Memory B cell (primary cell): ENCODE results near the gene LCTL.

Source experiments
- ATAC-seq: fragments of 150-1000 bp; cut with Tn5 transposase; 2 replicates; pipeline ENCODE4 v1.10.0; 2021; ENCODE audit warnings: low read depth, mild to moderate bottlenecking, moderate library complexity
- DNase-seq, 2 donors: peaks; one replicate each; pipeline ENCODE4 v3.0.0; 2022; ENCODE audit warnings: low spot score in 2 of 2
- H3K27ac Mint-ChIP-seq: one replicate; pipeline ENCODE4 v1.8.0; 2022; ENCODE audit warnings: mild to moderate bottlenecking, moderate library complexity, mixed read lengths
- H3K27me3 Mint-ChIP-seq: one replicate; pipeline ENCODE4 v1.8.0; 2022; ENCODE audit warnings: mixed read lengths
- H3K36me3 Mint-ChIP-seq: one replicate; pipeline ENCODE4 v1.8.0; 2022; ENCODE audit warnings: mild to moderate bottlenecking, mixed read lengths
- H3K4me1 Mint-ChIP-seq: one replicate; pipeline ENCODE4 v1.8.0; 2022; ENCODE audit warnings: mixed read lengths
- H3K4me3 Mint-ChIP-seq: one replicate; pipeline ENCODE4 v1.8.0; 2022; ENCODE audit warnings: mild to moderate bottlenecking, moderate library complexity, mixed read lengths
- H3K9me3 Mint-ChIP-seq: one replicate; pipeline ENCODE4 v1.8.0; 2022; ENCODE audit warnings: mixed read lengths

LCTL gene

DNA sequence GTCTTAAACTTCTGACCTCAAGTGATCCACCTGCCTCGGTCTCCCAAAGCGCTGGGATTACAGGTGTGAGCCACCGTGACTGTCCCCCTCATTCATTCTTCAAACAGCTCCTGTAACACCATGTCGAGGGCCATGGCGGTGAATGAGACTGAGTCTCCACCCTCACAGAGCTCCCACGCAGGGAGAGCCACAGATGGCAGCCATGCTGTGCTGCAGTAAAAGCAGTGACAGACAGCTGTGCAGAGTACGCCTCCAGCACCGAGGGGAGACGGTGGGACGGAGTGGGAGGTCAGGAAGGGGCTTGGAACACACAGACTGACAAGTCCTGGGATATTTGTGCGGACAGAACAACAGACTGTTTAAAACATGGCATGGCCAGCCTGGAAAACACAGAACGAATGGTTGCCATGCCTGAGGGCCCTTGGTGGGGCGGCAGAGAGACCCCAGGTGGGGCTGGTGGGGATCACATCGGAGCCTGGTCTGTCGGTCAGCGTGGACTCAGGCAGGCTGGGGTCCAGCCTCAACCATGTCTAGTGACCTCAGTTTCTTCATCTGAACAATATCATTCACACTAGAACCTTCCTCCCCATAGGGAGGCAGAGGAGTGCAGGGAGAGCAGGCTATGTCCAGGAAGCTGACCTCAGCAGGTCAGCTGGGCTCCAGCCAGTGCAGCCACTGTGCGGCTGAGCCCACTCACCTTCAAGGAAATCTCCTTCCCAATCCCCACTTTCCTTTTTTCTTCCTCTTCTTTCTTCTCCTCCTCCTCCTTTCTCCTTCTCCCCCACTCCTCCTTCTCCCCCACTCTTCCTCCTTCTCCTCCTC lies 20.6 kb upstream of the LCTL start:
- H3K27me3 Mint-ChIP-seq = peaks cover 13% of the 10 kb centered on the region
- no peak for ATAC-seq
- no peak overlapping the region for H3K27ac Mint-ChIP-seq

DNA sequence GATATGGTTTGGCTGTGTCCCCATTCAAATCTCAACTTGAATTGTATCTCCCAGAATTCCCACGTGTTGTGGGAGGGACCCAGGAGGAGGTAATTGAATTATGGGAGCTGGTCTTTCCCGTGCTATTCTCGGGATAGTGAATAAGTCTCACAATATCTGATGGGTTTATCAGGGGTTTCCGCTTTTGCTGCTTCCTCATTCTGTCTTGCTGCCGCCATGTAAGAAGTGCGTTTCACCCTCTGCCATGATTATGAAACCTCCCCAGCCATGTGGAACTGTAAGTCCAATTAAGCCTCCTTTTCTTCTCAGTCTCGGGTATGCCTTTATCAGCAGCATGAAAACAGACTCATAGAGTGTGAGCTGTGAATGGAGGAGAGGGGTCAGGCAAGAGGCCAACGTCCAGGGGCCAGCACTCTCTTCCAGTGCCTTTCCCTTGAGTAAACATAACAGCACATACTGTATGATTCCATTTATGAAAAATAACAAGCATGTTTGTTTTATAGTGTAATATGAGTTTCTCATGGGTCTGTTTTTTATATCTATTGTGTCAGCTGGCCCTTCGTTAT lies 16.3 kb upstream of the LCTL start:
- ATAC-seq = no peak
- peaks cover 6% of the 10 kb centered on the region for H3K27me3 Mint-ChIP-seq
- no peak for DNase-seq
- H3K4me3 Mint-ChIP-seq = no peak overlapping the region
- H3K36me3 Mint-ChIP-seq = no peaks in the 10 kb centered on the region
- no peaks in the 10 kb centered on the region for H3K9me3 Mint-ChIP-seq
- H3K27ac Mint-ChIP-seq = no peak overlapping the region
- no peaks in the 10 kb centered on the region for H3K4me1 Mint-ChIP-seq

More for the DNA sequence above, 20.6 kb upstream of the LCTL start:
- H3K4me3 Mint-ChIP-seq = no peak overlapping the region
- H3K9me3 Mint-ChIP-seq = no peaks in the 10 kb centered on the region
- H3K36me3 Mint-ChIP-seq = no peaks in the 10 kb centered on the region
- H3K4me1 Mint-ChIP-seq = no peaks in the 10 kb centered on the region
- DNase-seq = no peak

DNA sequence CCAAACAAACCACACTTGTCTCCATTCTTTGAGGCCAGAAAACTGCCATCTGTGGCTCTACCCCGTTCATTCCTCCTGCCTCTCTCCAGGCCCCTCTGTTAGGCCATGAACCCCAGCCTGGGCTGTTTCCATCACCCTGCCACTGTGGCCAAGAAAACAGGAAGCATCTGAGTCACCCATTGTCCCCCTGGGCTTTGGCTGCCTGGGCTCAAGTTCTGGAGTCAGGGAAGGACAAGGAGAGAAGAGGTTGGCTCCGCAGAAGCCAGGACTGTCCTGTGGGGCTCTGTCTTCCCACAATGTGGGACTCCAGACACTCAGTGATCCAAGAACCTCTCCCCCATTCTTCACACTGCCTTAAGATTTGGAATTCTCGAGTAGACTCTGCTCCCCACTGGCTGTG lies 14.8 kb upstream of the LCTL start:
- Mint-ChIP-seq H3K9me3 (no peaks in the 10 kb centered on the region), H3K36me3 (no peaks in the 10 kb centered on the region), H3K27ac (no peak overlapping the region), H3K4me1 (no peaks in the 10 kb centered on the region), H3K27me3 (peaks cover 3% of the 10 kb centered on the region), H3K4me3 (no peak overlapping the region)
- DNase-seq = no peak
- no peak for ATAC-seq

DNA sequence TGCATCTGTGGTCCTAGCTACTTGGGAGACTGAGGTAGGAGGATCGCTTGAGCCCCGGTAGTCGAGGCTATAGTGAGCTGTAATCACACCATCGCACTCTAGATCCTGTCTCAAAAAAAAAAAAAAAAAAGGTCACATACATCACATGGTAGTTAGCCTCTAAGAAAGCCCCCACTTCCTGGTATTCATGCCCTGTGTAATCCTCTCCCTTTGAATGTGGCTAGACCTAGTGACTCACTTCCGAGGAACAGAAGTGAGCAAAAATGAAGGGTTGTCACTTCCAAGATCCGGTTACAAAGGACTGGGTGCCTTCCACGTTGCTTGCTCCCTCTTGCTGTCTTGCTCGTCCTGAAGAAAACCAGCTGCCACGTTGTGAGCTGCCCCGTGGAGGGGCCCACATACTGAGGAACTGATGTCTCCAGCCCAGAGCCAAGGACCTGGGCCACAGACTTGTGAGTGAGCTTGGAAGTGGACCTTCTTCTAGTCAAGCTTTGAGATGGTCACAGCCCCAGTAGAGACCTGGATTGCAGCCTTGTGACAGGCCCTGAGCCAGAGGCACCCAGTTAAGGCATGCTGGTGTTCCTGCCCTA lies 12.6 kb upstream of the LCTL start:
- no peaks in the 10 kb centered on the region for H3K36me3 Mint-ChIP-seq
- no peak overlapping the region for H3K27ac Mint-ChIP-seq
- H3K9me3 Mint-ChIP-seq = no peaks in the 10 kb centered on the region
- no peak for DNase-seq
- no peak for ATAC-seq
- H3K4me1 Mint-ChIP-seq = peaks cover 5% of the 10 kb centered on the region
- H3K4me3 Mint-ChIP-seq = no peak overlapping the region
- H3K27me3 Mint-ChIP-seq = peaks cover 2% of the 10 kb centered on the region

DNA sequence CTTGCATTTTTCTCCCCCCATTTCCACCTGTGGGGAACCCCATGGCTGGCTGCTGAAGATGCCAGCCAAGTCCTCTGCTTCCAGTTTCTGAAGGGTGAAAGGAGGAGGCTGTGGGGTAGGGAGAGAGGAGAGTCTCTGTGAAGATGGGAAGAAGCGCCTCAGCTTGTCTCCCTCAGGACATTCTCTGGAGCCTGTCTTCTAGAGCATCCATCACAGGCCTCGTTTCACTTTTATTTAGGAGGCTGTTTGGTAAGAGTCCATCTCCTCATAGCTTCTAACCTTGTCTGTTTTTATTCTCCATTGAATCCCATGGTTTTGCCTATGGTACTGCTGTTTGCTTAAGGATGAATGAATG lies 8.8 kb upstream of the LCTL start:
- no peak overlapping the region for H3K4me3 Mint-ChIP-seq
- ATAC-seq (no peak), DNase-seq (no peak)
- no peaks in the 10 kb centered on the region for H3K36me3 Mint-ChIP-seq
- H3K9me3 Mint-ChIP-seq = no peaks in the 10 kb centered on the region
- no peak overlapping the region for H3K27ac Mint-ChIP-seq
- H3K27me3 Mint-ChIP-seq = no peaks in the 10 kb centered on the region
- H3K4me1 Mint-ChIP-seq = peaks cover 5% of the 10 kb centered on the region

DNA sequence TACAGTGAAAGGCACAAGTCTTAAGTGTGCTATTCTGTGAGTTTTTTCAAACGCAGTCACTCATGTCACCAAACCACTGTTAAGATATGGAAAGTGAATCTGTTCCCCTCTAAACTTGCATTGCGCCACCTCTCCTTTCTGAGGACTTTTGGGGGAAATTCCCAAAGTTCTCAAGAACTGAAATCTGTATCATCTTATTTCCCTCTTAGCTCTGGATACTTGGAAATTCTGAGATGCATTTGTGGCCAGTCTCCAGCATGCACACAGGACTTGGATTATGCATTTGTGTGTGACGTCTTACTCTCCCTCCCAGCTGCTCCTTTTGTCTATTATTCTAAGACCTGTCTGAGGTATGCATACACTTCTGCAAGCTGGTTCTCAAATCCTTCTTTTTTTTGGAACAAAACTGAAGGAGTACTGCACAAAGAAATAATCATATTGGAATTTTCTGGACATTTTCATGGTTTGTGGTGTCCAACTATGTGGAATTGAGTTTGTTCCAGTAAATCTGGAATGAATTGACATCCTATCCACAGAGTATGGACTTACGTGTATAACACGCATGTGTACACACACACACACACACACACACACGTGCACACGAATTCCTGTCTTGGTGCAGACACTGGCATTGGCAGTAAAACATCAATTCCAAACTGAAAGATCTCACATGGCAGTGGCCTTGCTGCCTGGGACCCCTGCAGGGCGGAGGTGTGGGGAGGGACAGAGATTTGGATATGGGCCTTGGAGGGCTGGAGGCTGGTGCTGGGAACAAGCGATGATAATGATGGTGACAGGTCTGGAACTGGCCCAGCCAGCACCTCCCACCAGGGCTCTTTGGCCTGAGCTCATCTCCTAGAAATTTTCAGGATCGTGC lies 8.2 kb upstream of the LCTL start:
- peak; percentile 35 for ATAC-seq
- Mint-ChIP-seq H3K4me1 (peaks cover 5% of the 10 kb centered on the region), H3K36me3 (no peaks in the 10 kb centered on the region), H3K27me3 (no peaks in the 10 kb centered on the region), H3K4me3 (no peak overlapping the region), H3K27ac (no peak overlapping the region), H3K9me3 (no peaks in the 10 kb centered on the region)
- DNase-seq = no peak

DNA sequence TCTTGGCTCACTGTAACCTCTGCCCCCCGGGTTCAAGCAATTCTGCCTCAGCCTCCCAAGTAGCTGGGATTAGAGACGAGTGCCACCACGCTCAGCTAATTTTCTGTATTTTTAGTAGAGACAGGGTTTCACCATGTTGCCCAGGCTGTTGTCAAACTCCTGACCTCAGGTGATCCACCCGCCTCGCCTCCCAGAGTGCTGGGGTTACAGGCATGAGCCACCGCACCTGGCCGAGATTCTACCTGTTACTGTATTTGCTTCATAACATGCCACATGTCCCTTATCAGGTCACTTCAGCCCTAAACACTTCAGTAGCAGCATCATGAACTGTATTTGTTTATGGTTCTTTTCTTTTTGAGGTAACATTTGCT lies 7.5 kb upstream of the LCTL start:
- no peak overlapping the region for H3K4me3 Mint-ChIP-seq
- H3K27ac Mint-ChIP-seq = no peak overlapping the region
- DNase-seq = no peak
- no peaks in the 10 kb centered on the region for H3K36me3 Mint-ChIP-seq
- ATAC-seq = no peak
- H3K4me1 Mint-ChIP-seq = peaks cover 5% of the 10 kb centered on the region
- no peaks in the 10 kb centered on the region for H3K27me3 Mint-ChIP-seq
- H3K9me3 Mint-ChIP-seq = no peaks in the 10 kb centered on the region

DNA sequence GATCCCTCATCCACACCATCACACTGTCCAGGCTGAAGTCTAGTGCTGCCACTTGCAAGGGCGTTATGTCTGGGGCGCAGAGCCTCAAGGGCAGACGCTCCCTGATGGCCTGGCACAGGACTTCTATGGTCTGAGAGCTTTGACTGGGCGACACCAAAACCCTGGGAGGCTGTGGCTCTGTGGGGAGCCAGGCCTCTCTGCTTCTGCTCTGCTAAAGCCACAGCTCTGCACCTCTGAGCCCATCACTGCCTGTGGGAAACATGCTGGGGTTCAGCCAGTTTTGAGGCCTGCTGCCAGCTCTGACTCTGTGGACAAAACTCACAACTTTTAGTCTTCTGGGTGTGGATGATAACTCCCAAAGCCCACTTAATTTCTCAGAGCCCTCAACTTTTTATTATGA lies 6.3 kb upstream of the LCTL start:
- ATAC-seq = no peak
- Mint-ChIP-seq H3K4me1 (peaks cover 6% of the 10 kb centered on the region), H3K9me3 (no peaks in the 10 kb centered on the region), H3K27me3 (no peaks in the 10 kb centered on the region), H3K36me3 (no peaks in the 10 kb centered on the region), H3K27ac (no peak overlapping the region), H3K4me3 (no peak overlapping the region)
- no peak for DNase-seq

DNA sequence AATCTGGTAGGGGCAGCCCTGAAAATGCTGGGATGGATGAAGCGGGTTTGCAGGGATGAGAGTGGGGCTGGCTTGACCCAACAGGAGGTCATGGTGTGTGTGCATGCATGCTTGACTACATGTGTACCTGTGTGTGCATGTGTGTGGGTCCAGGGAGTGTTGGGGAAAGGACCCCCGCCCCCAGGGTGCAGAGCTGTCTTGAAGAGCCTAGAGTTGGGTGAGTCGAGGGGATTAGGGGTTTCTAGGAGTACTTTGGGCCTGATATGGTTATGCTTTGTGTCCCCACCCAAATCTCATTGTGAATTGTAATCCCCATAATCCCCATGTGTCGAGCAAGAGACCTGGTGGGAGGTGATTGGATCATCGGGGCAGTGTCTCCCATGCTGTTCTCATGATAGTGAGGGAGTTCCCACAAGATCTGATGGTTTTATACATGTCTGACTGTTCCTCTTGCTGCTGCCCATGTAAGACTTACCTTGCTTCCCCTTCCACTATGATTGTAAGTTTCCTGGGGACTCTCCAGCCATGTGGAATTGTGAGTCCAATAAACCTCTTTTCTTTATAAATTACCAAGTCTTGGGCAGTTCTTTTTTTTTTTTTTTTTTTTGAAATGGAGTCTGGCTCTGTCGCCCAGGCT lies 5.2 kb upstream of the LCTL start:
- H3K27me3 Mint-ChIP-seq = no peaks in the 10 kb centered on the region
- H3K36me3 Mint-ChIP-seq = no peaks in the 10 kb centered on the region
- ATAC-seq = no peak
- H3K27ac Mint-ChIP-seq = no peak overlapping the region
- no peak for DNase-seq
- H3K9me3 Mint-ChIP-seq = no peaks in the 10 kb centered on the region
- H3K4me3 Mint-ChIP-seq = no peak overlapping the region
- peaks cover 11% of the 10 kb centered on the region for H3K4me1 Mint-ChIP-seq

DNA sequence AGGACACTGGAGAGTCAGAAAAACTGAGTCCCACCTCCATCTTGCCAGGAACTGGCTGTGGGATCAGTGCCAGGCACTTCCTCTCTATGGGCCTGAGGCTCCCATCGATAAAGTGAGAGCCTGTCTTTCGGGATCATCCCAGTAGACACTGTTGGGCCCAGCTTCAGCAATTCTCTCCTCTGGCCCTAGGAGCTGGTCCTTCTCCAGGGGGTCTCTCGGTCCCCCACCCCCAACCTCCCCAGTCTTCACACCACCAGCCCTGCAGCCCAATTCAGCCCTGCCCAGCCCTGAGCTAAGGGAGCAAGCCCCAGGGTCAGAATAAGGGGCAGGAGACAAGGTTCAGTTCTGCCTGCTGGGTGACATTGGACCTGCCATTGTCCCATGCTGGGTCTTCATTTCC lies 4.5 kb upstream of the LCTL start:
- no peak overlapping the region for H3K4me3 Mint-ChIP-seq
- H3K36me3 Mint-ChIP-seq = no peaks in the 10 kb centered on the region
- H3K27ac Mint-ChIP-seq = no peak overlapping the region
- no peak for DNase-seq
- no peaks in the 10 kb centered on the region for H3K27me3 Mint-ChIP-seq
- no peak for ATAC-seq
- no peaks in the 10 kb centered on the region for H3K9me3 Mint-ChIP-seq
- H3K4me1 Mint-ChIP-seq = peaks cover 11% of the 10 kb centered on the region

DNA sequence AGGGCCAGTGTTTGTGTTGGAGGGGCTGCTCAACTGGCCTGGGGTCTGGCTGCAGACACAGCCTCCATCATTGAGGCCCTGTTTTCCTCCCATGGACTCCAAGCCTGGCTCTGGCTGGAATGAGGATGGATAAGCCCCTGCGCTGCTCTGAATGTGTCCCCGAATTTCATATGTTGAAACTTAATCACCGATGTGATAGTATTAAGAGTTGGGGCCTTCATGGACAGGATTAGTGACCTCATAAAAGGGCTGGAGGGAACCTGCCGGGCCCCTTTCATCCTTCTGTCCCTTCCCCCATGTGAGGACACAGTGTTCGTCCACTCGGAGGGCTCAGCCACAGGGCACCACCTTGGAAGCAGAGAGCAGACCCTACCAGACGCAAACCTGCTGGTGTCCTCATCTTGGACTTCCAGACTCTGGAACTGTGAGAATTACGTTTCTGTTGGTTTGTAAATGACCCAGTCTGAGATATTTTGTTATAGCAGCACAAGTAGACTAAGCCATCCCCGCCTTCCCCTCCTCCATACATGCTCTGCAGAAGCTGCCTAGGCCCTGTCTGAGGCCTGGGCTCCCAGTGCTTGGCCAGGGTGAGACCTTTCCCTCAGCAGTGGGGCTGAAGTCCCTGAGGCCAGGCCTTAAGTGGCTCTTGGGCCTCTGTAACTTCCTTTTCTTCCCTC lies 3.8 kb upstream of the LCTL start:
- H3K36me3 Mint-ChIP-seq = no peaks in the 10 kb centered on the region
- no peaks in the 10 kb centered on the region for H3K9me3 Mint-ChIP-seq
- no peak for DNase-seq
- H3K4me1 Mint-ChIP-seq = peaks cover 11% of the 10 kb centered on the region
- no peaks in the 10 kb centered on the region for H3K27me3 Mint-ChIP-seq
- no peak for ATAC-seq
- no peak overlapping the region for H3K27ac Mint-ChIP-seq
- no peak overlapping the region for H3K4me3 Mint-ChIP-seq

DNA sequence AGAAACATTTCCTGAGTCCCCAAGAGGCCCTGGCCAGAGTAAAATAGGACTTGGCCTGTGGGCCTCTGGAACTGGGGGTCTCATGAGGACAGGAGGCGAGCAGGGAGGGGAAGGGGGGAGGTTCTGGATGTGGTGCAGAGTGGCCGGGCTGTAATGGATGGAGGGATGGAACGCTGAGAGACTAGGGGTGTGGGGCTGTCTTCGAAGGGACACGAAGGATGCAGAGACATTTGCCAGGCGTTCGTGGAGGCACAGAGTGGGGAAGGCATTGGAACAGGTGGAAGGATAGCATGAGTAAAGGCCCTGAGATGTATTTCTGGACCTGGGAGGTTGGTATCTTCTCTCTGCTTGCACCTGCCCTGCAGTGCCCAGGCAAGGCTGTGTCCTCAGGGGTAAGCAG lies 2.1 kb upstream of the LCTL start:
- Mint-ChIP-seq H3K4me1 (peaks cover 6% of the 10 kb centered on the region), H3K27ac (no peak overlapping the region), H3K36me3 (no peaks in the 10 kb centered on the region), H3K27me3 (no peaks in the 10 kb centered on the region), H3K9me3 (no peaks in the 10 kb centered on the region), H3K4me3 (no peak overlapping the region)
- DNase-seq (no peak), ATAC-seq (no peak)

DNA sequence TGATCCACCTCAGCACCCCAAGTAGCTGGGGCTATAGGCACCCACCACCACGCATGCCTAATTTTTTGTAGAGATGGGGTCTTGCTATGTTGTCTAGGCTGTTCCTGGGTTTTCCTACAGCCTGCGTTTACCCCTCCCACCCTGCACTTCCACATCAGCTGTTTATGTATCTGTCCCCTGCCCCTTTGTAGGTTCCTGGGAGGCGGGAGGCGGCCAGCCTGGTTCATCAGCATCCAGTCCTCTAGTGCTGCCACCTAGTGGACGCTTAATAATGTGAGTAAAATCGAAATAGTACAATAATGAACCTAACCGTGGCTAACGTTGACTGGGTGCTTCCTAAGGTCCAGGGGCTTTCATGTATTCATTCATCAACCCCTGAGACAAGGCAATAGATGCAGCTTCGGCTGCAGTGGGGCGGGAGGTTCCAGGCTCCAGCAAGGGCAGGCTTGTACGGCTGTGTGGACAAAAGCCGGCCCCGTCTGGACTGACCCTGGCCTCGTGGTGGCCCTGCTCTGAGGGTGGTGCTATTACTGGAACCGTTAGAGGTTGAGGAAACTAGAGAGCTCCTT lies 1.2 kb upstream of the LCTL start:
- DNase-seq (peak; percentile 55 to 59), ATAC-seq (peak; percentile 64)
- H3K9me3 Mint-ChIP-seq = no peaks in the 10 kb centered on the region
- no peak overlapping the region for H3K27ac Mint-ChIP-seq
- no peaks in the 10 kb centered on the region for H3K27me3 Mint-ChIP-seq
- H3K4me1 Mint-ChIP-seq = peaks cover 6% of the 10 kb centered on the region
- no peaks in the 10 kb centered on the region for H3K36me3 Mint-ChIP-seq
- no peak overlapping the region for H3K4me3 Mint-ChIP-seq
